ENCODE data around the gene SMU1. TPM values are rescaled to one million over a fixed set of nuclear protein-coding genes. Genes with fewer than 3 reads are reported as not detected.

SMU1 gene
- total RNA-seq, 1 donor from 2014 or later = 20.5 TPM

DNA sequence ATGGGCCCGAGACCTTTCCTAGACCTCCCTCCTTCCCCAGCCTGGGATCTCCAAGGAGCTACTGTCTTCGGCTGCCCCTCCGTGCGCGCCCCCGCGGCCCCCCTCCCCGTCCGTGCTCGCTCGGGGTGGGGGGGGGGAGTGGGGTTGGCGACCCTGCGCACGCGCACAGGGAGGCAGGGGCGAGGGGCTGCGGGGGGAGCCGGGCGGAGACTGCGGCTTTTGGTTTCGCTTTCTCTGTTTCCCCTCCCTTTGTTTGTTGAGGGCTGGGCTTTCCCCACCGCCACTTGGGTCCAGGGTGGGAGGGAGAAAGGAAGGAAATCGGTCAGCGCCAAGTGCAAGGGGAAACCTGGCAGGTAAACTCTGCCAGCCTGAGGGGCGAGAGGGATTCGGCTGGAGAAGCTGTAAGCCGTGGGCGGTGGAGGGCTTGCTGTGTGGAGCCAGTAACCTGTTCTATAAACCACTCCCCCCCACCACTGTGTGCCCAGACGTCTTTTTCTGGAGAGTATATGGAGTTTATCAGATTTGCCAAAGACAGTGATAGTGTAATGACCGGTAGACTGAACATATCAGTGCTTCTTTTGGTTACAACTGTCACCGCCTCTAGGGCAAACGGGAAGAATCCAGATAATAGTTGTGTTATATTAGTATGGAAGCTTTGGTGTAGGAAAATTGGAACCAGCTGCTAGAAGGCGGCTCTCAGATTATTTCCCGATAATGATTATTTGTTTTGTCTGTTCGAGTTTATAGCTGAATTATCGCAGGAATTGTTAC lies 50.7 kb downstream of the SMU1 start:
- Histone ChIP-seq H3K36me3 (peaks cover 52% of the 10 kb centered on the region), H3K27me3 (ENCODE audit: low read depth) (no peaks in the 10 kb centered on the region), H3K27ac (peak overlapping the region; percentile 99), H3K4me1 (peaks cover 64% of the 10 kb centered on the region), H3K4me3 (peak overlapping the region; percentile 92), H3K9me3 (no peaks in the 10 kb centered on the region)
- DNase-seq (peak; percentile 69), ATAC-seq (peak; percentile 83)
- intact Hi-C loops (cut with DNase I) = no loop called here
- TF ChIP-seq, protein P1, sequence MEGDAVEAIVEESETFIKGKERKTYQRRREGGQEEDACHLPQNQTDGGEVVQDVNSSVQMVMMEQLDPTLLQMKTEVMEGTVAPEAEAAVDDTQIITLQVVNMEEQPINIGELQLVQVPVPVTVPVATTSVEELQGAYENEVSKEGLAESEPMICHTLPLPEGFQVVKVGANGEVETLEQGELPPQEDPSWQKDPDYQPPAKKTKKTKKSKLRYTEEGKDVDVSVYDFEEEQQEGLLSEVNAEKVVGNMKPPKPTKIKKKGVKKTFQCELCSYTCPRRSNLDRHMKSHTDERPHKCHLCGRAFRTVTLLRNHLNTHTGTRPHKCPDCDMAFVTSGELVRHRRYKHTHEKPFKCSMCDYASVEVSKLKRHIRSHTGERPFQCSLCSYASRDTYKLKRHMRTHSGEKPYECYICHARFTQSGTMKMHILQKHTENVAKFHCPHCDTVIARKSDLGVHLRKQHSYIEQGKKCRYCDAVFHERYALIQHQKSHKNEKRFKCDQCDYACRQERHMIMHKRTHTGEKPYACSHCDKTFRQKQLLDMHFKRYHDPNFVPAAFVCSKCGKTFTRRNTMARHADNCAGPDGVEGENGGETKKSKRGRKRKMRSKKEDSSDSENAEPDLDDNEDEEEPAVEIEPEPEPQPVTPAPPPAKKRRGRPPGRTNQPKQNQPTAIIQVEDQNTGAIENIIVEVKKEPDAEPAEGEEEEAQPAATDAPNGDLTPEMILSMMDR (IDR thresholded peaks at IDR 0.05) = no peak

DNA sequence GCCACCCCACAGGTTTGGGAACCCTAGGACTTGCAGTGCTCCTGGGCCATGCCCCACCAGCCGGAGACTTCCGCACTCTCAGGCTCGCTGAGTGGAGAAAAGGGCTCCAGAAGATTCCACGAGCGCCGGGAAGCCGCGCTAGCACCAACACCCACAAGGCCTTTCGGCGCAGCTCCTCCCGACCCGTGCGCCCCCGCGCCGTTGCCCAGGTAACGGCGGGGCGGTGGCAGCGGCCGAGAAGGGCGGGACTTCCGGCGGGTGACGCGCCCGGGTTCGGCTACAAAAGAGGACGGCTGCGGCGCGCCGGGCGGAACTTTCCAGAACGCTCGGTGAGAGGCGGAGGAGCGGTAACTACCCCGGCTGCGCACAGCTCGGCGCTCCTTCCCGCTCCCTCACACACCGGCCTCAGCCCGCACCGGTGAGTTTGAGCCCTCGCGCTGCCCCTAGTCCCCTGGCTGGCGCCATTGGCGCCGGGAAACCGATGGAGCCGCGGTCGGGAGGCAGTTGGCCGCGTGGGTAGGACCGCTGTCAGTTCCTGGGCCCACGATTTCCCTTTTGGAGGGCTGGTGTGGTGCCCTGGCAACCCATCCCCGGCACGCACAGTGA lies 51.4 kb downstream of the SMU1 start, which contains the start of gene DNAJA1:
Gene DNAJA1 (plus strand): TSS at position 308 of the 606 bp plus-strand sequence. CDS start 1,212 bp downstream, outside the sequence.
- H3K4me3 ChIP-seq = peak within 1 kb of the TSS; percentile 92
- TF ChIP-seq, protein P1 (IDR thresholded peaks at IDR 0.05) = no peak
- H3K27ac ChIP-seq = peak within 1 kb of the TSS; percentile 99
- DNase-seq = peak; percentile 95
- intact Hi-C loops (cut with DNase I) = no loop called here
- peaks cover 52% of the 10 kb centered on the region for H3K36me3 ChIP-seq
- H3K4me1 ChIP-seq = peaks cover 60% of the 10 kb centered on the region
- no peaks in the 10 kb centered on the region for H3K9me3 ChIP-seq
- peak; percentile 98 to 99 for ATAC-seq
- no peaks in the 10 kb centered on the region for H3K27me3 ChIP-seq (ENCODE audit: low read depth)

DNA sequence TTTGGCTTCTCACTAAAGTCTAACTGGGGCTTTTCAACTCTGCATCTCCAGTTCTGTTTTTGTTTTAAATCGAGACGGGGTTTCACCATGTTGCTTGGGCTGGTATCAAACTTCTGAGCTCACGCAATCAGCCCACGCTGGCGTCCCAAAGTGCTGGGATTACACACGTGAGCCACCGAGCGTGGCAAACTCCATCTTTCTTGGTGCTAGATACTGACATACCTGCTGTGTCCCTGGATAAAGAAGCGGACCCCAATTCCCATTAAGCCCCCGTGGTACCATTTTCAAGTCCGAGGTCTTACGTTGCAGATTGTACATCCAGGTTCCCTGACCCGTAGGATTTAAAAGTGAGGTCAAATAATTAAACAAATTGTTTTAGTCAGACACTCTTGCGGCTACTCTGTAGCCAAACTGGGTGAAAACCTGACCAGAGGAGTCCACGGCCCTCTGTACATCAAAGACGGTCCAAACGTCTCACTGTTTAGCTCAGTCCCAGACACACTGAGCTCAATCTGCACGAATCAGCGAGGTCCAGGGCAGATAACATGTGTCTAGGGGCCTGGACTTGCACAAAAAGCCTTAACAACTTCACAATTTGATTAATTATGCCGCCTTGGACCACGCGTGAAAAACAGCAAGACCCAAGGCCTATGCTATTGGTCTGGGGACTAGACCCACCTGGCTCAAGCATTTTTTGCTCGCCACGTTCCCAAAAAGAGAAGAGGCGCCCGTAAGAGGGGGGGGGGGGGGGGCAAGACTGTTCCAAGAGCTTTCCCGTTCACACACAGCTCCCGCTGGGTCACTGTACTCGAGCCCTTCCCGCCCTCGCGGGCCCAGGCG lies 52.1 kb downstream of the SMU1 start:
- Histone ChIP-seq H3K36me3 (peaks cover 52% of the 10 kb centered on the region), H3K4me1 (peaks cover 53% of the 10 kb centered on the region), H3K27ac (peak overlapping the region; percentile 99), H3K4me3 (peak overlapping the region; percentile 92), H3K9me3 (no peaks in the 10 kb centered on the region), H3K27me3 (ENCODE audit: low read depth) (no peaks in the 10 kb centered on the region)
- intact Hi-C loops (cut with DNase I) = no loop called here
- DNase-seq (no peak), ATAC-seq (peak; percentile 4 to 18)
- TF ChIP-seq, protein P1 (IDR thresholded peaks at IDR 0.05) = no peak

DNA sequence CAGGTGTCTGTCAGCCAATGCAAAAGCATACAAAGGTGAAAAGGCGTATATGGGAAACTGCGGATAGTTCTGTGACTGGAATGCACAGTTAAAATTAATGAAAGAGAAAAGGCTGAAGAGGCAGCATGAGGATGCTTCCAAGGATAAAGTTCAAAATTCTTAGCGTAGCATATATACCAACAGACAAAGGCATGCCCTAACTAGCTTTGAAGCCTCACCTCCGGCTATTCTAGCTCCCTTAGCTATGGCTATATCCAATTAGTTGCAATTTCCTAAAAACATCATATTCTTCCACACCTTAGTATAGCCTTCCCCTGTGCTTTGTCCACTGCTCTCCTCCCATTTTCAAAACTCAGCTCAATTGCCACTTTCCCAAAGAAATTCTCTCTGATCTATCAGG lies 52.8 kb downstream of the SMU1 start:
- H3K27me3 ChIP-seq (ENCODE audit: low read depth) = no peaks in the 10 kb centered on the region
- H3K4me1 ChIP-seq = peaks cover 46% of the 10 kb centered on the region
- H3K36me3 ChIP-seq = peaks cover 45% of the 10 kb centered on the region
- TF ChIP-seq, protein P1 (IDR thresholded peaks at IDR 0.05) = no peak
- intact Hi-C loops (cut with DNase I) = no loop called here
- H3K4me3 ChIP-seq = peak overlapping the region; percentile 92
- peak overlapping the region; percentile 99 for H3K27ac ChIP-seq
- no peaks in the 10 kb centered on the region for H3K9me3 ChIP-seq
- ATAC-seq (no peak), DNase-seq (no peak)

DNA sequence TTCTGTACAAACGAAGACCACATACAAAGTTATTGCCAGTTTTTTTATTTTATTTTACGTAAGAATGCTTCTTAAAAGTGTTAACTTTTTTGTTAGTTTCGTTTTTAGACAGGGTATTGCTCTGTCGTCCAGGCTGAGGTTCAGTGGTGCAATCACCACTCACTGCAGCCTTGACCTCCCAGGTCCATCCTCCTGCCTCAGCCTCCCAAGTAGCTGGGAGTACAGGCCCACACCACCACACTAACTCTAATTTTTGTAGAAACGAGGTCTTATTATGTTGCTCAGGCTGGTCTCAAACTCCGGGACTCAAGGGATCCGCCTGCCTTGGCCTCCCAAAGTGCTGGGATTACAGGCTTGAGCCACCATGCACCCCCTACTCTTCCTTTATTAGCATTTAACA lies 53.7 kb downstream of the SMU1 start:
- Histone ChIP-seq H3K4me1 (peaks cover 37% of the 10 kb centered on the region), H3K27me3 (ENCODE audit: low read depth) (no peaks in the 10 kb centered on the region), H3K27ac (no peak overlapping the region), H3K9me3 (no peaks in the 10 kb centered on the region), H3K4me3 (no peak overlapping the region), H3K36me3 (peaks cover 36% of the 10 kb centered on the region)
- DNase-seq (no peak), ATAC-seq (no peak)
- TF ChIP-seq, protein P1 (IDR thresholded peaks at IDR 0.05) = no peak
- intact Hi-C loops (cut with DNase I) = no loop called here
